Measurements from ENCODE around the gene RITA1.
"Not testable (repeated sequence)": the region's sequence is repeated elsewhere in the genome, so short reads cannot be mapped to it uniquely, and the experiment has no call there.

RITA1 gene, protein sequence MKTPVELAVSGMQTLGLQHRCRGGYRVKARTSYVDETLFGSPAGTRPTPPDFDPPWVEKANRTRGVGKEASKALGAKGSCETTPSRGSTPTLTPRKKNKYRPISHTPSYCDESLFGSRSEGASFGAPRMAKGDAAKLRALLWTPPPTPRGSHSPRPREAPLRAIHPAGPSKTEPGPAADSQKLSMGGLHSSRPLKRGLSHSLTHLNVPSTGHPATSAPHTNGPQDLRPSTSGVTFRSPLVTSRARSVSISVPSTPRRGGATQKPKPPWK

DNA sequence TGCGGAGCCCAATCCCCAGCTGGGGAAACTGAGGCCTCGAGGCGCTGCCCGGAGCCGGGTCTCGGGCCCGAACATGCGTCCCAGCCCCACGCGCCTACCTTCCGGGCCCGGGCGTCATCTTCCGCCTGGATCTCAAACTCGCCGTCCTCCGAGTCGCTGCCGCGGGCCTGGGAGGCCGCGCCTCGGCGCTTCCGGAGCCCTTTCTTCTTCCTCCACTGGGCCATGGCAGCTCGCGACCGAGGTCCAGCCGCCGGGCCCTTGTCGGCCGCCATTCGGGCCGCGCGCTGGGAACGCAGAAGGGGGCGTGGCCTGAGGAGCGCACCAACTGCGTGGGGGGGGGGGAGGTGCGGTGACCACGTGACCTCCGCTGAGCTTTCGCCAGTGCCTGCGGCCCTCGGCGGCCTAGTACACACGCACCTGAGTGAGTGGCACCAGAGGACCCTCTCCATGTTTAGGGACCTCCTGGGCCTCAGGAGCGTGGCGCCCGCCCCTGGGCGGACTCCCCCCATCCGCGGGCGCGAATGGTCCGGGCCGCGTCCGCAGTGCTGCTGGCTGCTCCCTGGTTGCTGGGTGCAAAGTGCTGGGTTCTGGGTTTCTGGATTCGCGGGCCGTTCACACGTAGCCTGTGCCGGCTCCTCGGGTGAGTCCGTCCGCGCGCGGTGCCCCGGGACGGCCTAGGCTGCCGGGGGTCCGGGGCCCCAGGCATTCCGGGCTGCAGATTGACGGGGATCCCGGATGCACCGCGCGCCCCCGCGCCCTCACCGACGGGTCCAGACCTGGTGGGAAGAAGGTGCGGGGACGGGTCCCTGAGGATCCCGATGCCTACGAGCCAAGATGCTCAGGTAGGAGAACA, at the start of gene RITA1, which contains the start of gene DDX54:
Gene RITA1 (plus strand): TSS at position 542 of the 853 bp plus-strand sequence. CDS start 1,026 bp downstream, outside the sequence.
Gene DDX54 (minus strand): TSS at position 299 of the 853 bp plus-strand sequence. CDS start 27 bp downstream, at position 272.
- DNase-seq (ENCODE audit: low spot score), result peak; percentile 95

DNA sequence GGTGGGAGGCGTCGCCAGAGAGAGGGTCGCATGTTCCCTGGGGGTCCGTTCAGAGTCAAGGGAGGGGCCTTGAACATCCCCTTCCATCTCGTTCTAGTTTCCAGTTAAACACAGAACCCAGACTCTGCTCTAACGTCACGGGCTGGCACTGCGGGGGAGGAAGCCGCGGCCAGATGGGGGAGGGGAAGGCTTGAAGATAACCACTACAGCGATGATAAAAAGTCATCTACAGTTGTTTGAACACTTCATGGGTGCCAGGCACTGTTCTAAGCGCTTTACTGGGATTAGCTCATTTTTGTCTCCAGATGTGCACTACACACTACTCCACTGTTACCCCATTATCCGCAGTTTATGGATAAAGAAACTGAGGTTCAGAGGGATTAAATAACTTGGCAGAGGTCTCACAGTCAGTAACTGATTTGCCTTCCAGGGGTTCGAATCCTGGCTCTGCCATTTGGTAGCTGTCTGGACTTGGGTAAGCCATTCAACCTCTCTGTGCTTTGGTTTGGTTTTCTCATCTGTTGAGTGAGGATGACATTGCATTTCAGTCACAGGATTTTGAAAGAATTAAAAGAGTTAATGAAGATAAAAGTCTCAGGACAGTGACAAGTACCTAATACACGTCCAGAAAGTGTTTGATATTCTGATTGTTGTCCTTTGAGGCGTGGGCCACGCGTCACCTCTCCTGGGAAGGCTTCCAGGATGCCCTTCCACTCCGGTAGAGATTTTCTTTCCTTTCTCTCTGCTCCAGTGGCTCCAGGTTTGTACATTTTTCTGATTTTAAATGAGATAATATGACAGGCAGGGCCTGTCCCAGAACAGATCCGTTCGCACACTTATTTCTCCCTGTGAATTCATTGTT, 49.2 kb upstream of the RITA1 start:
- no peak for DNase-seq (ENCODE audit: low spot score)

DNA sequence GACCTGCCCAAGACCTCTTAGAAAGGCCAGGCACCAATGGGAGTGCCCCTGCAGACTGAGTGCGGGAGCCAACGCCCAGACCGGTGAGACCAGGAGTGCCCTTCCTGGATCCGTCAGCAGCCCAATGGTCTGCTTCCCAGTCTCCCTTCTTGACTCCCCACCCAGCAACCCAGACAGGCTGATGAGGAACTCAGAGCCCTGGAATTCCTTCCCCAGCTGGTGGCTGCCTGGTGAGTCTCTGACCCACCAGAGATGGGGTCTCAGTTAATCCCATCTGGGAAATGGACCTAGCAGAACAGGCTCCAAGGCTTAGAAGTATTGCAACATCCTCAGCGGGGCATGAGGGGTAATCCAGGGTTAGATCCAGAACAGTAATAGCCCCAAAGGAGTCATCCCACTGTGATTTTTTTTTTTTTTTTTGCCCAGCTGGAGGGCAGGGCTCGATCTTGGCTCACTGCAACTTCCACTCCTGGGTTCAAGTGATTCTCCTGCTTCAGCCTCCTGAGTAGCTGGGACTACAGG, 48.5 kb upstream of the RITA1 start:
- no peak for DNase-seq (ENCODE audit: low spot score)

DNA sequence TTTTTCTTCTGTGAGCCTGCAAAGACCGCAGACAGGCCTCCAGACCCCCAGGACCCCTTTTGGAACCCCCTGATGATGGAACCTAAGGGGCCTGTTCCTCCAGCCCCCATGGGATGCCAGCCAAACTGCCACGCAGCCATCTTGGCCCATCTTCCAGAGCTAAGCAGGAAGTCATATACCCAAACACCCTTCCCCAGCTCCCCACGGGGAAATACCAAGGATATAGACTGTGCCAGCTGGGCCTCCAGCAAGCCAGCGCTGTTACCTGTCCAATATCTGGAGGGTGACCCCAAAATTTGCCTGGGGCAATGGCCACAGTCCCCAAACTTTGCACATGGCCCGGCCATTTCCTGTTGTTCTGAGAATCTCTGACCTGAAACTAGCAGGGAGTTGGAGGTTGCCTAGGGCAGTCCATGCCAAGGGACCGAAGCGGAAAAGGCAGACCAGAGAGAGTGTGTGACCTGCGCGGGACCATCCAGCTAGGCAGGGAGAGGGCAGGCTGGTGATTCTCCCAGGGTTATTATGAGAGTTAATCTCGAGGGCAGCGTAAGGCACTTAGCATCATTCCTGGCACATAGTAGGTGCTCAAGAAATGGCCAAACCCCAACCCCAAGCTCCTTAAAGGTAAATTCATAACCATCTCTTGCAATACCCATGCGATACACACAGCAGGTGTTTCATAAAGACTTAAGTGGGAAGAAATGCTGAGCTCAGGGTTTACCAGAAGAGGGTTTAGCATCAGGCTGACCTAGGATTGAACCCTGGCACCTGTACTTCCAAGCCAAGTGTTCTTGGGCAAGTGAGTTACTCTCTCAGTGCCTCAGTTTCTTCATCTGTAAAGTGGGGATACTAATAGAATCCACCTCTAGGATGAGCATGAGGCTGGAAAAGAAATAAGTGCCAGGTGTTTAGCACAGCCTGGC, 47.4 kb upstream of the RITA1 start:
- DNase-seq (ENCODE audit: low spot score), result no peak

DNA sequence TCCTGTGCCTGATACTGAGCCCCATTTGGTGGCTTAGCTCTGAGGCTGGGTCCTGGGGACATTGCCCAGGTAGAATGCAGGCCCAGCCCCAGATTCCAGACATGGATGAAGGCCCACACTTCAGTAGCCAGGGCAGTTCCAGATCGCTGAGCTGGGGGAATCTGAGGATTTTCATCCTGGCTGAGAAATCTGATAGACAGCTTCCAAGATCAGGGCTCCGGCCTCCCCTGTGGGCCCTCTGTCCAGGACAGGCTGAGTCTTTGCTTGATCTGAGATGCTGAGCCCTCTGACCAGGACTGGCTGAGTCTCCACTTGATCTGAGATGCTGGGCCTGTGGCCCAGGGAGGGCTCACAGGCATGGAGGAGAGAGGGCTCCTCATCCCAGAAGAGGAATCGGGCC, 46.7 kb upstream of the RITA1 start:
- no peak for DNase-seq (ENCODE audit: low spot score)

DNA sequence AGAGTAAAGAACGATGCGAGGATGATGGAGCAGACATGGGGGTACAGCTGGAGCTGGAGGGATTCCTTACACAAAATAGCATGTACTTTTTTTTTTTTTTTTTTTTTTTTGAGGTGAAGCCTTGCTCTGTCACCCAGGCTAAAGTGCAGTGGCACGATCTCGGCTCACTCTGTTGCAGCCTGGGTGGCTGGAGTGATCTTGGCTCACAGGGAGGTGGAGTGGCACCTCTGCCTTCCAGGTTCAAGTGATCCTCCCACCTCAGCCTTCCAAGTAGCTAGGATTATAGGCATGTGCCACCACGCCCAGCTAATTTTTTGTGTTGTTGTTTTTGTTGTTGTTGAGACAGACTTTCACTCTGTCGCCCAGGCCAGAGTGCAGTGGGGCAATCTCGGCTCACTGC, 44.8 kb upstream of the RITA1 start:
- no peak for DNase-seq (ENCODE audit: low spot score)

DNA sequence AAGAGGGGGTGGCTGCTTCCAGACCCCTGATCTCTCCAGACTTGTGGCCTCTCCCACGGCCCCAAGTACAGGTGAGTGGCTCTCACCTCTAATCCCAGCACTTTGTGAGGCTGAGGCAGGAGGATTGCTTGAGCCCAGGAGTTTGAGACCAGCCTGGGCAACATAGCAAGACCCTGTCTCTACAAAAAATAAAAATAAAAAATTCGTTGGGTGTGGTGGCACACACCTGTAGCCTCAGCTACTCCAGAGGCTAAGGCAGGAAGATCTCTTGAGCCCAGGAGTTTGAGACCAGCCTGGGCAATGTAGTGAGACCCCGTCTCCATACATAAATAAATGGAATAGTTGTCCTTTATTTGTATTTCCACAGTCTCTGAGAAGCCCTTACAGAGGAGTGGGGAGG, 43.8 kb upstream of the RITA1 start:
- DNase-seq (ENCODE audit: low spot score), result not testable (repeated sequence)

DNA sequence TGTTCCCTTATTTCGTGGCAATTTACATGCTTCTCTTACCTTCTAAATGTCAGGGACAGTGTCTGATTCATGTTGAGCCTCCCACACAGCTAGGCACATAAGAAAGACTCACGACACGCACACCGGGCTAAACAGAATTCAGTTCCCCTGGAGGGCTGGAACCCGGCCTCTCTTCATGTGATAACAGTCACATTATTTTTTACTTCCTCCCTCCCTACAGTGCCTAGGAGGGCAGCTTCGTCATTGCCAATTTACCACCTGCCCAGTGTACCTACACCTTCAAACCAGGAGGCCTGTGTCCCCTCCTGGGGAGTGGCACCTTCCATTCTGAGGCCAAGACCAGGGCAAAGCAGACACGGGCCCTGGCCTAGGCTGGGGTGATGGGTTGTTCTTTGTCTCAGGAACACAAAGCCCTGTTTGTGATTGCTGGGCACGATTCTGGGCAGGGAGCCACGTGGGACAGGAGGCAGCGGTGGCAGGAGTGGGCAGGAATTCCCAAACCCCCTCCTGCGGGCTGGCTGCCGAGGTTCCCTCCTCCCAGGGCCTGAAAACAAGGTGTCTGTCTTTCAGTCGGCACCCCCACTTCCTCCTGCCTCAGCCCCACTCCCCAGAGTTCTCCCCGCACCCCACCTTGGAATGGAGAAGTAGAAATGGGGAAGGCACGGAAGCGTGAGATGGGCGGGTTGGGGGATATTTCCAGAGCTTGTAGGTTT, 43.2 kb upstream of the RITA1 start:
- no peak for DNase-seq (ENCODE audit: low spot score)

DNA sequence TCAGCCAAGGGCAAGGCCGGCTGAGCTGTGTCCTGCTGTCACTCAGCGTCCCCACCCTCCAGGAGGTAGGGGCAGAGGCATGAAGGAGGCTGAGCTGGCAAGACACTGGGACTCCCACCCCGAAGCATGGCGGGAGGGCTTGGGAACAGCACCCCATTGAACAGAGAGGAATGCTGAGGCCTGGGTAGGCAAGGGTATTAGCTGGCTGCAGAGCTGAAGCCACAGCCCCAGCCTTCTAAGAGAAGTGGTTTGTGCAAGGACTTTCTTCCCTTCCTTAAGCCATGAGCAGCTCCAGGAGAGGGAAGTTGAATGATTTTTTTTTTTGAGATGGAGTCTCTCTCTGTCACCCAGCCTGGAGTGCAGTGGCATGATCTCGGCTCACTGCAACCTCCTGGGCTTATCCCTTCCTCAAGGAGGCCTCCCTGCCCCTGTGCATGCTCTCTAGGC, 42.6 kb upstream of the RITA1 start:
- DNase-seq (ENCODE audit: low spot score), result no peak

DNA sequence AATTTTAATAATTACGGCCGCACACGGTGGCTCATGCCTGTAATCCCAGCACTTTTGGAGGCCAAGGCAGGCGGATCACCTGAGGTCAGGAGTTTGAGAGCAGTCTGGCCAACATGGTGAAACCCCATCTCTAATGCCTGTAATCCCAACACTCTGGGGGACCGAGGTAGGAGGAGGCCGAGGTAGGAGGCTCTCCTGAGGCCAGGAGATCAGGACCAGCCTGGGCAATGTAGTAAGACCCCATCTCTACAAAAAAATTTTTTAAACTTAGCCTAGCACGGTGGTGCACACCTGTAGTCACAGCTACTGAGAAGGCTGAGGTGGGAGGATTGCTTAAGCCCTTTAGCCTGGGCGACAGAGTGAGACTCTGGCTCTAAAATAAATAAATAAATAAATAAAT, 41.6 kb upstream of the RITA1 start:
- no peak for DNase-seq (ENCODE audit: low spot score)

DNA sequence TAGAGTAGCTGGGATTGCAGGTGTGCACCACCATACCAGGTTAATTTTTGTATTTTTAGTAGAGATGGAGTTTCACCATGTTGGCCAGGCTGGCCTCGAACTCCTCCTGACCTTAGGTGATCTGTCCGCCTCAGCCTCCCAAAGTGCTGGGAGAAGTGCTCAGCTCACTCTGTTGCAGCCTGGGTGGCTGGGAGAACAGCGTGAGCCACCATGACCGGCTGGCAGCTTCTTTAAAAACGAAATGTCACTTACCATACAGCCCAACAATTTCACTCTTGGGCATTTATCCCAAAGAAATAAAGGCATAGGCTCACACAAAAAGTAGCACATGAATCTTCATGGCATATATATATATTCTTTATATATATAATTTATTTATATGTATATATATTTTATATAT, 40.7 kb upstream of the RITA1 start:
- no peak for DNase-seq (ENCODE audit: low spot score)

DNA sequence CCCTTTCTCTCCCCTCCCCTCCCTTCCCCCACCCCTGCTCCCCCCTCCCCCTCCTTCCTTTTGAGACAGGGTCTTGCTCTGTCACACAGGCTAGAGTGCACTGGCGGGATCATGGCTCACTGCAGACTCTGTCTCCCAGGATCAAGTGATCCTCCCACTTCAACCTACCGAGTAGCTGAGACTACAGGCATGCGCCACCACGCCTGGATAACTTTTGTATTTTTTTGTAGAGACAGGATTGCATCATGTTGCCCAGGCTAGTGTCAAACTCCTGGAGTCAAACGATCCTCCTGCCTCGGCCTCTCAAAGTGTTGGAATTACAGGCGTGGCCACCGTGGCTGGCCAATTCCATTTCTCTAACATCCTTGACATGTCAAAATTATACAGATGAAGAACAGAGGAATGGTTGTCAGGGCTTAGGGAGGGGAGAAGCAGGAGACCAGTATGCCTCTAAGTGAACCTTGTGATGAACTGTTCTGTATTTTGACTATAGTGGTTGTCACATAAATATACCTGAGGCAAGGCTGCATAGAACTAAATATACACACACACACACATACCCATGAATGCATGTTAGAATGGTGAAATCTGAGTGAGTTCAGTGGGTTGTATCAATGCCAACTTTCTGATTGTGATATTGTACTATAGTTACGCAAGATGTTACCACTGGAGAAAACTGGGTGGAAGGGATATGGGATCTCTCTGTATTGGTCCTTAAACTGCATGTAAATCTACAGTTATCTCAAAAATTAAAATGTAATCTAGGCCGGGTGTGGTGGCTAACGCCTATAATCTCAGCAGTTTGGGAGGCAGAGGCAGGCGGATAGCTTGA, 39.6 kb upstream of the RITA1 start:
- DNase-seq (ENCODE audit: low spot score), result no peak

DNA sequence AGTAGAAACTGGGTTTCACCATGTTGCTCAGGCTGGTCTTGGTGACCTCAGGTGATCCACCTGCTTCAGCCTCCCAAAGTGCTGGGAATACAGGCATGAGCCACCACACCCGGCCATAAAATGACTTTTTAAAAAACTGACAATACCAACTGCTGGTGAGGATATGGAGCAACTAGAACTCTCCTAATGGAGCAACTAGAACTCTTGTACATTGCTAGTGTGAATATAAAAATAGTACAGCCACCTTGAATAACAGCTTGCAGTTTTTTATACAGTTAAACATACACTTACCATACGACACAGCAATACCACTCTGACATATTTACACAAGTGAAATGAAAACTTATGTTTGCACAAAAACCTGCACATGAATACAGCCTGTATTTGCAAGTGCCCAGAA, 38.5 kb upstream of the RITA1 start:
- no peak for DNase-seq (ENCODE audit: low spot score)

DNA sequence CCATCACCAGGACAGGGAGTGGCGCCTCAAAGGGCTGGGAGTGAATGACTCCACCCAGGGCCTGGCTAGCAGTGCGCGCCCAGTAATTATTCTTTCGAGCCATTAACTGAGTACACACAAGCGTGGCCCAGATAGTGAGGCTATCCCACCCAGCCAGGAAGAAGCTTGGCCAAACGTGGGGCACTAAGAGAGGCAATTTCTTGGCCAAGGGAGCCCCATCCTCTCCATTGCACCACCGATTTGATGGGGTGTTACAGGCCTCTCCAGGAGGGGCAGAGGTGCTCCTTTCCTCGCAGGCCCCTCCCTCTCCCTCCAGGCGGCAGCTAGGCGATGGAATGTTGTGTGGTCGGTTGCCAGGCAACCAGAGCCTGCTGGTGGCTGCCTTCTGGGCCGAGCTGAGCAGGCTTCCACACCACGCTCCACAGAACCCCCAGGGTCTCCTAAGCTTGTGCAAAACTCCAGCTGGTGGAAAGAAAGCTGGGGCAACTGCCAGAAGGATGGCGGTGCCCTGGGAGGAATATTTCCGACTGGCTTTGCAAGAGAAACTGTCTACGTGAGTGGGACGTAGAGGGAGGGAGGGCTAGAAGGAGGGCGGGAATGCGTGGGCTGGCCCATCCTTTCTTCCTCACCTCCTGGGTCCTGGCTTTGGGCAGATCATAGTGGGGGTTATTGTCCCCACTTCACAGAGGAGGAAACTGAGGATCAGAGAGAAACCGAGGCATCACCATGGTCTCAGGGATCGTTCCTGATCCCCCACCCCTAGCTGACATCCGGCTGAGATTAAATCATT, 36.0 kb upstream of the RITA1 start, which contains the start of gene CFAP73:
Gene CFAP73 (plus strand): TSS at position 364 of the 790 bp plus-strand sequence. CDS start 134 bp downstream, at position 498.
- peak; percentile 96 for DNase-seq (ENCODE audit: low spot score)

DNA sequence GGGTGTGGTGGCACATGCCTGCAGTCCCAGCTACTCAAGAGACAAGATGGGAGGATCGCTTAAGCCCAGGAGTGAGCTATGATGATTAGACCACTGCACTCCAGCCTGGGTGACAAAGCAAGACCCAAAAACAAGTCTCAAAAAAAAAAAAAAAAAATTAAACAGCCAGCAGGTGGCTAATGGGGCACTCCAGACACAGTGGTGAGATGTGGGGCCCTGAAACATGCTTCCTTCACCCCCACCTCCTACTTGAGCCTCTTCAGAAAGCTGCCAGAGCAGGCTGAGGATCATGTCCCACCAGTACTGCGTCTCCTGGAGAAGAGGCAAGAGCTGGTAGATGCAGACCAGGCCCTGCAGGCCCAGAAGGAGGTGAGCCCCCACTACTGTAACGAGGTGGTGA, 33.9 kb upstream of the RITA1 start:
- no peak for DNase-seq (ENCODE audit: low spot score)

DNA sequence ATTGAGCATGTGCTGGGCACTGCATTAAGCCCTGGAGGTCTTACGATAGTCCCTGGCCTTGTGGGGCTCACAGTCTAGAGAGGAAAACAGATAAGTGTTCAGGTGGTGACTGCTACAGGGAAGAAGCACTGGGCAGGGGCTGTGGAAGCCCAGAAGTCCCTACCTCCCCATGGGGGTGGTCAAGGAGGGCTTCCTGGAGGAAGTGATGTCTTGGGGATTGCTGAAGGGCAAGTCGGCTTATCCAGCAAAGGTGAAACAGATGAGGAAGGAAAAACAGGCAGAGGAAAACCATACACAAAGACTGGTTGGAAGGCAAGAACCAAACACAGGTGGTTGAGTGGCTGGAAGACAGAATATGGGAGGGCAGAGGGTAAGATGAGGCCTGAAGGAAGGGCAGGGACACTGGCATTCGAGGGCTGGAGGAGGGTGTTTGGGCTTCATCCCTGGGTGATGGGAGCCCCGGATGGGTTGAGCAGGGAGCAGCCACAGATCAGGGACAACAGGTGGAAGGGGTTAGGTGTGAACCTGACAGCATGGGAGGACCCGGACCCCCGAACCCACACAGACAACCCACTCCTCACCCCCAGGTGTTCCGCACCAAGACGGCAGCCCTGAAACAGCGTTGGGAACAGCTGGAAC, 33.2 kb upstream of the RITA1 start:
- DNase-seq (ENCODE audit: low spot score), result no peak

DNA sequence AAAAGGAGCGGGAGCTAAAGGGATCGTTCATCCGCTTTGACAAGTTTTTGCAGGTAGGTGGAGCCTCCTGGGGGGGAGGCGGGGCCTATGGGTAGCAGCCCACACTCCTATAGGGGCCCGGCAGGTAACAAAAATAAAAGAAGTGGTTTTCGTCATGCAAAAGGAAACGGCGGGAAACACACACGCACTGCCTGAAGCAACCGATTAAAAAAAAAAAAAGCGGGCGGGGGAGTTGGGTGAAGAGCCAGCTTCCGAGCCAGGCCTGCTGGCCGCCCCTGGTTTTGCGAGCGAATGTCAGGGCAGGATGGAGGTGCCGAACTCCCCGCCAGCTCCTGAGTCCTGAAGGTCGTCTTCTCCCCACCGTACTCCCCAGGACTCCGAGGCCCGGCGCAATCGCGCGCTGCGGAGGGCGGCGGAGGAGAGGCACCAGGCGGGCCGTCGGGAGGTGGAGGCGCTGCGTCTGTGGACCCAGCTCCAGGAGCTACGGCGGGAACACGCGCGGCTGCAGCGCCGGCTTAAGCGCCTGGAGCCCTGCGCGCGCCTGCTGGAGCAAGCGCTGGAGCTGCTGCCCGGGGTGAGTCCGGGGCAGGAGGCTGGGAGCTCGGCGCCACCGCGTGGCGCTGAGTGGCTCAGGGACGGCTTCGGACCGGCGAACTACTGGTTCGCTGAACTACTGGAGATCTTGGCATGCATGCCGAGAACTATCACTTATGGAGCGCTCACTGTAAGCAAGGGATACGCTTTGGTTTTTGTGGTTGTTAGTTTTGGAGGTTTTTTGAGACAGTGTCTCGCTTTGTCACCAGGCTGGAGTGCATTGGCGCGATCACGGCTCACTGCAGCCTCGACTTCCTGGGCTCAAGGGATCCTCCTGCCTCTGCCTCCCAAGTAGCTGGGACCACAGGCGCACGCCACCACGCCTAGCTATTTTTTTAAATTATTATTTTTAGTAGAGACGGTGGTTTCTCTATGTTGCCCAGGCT, 32.4 kb upstream of the RITA1 start:
- peak; percentile 88 for DNase-seq (ENCODE audit: low spot score)
